ENCODE data around the gene FBXW11. TPM values are rescaled to one million over a fixed set of nuclear protein-coding genes. Genes with fewer than 3 reads are reported as not detected.

FBXW11 gene
- total RNA-seq, 1 experiment from 2014 or later, result 72.9 TPM

- Histone ChIP-seq H3K27me3 (ENCODE audit: low read length) (no peaks in the 10 kb centered on the region), H3K4me1 (ENCODE audit: low read length) (peaks cover 3% of the 10 kb centered on the region), H3K9ac (ENCODE audit: low read length) (no peak overlapping the region), H3K4me2 (ENCODE audit: low read depth, low read length, poor library complexity, severe bottlenecking) (no peak overlapping the region), H2AFZ (ENCODE audit: low read length) (no peak overlapping the region), H4K20me1 (ENCODE audit: insufficient read depth, low read depth, low read length) (no peaks in the 10 kb centered on the region), H3K9me2 (replicated peaks; ENCODE audit: insufficient read depth, low read length) (no peaks in the 10 kb centered on the region), H3K9me3 (ENCODE audit: low read length) (no peaks in the 10 kb centered on the region), H3K36me3 (ENCODE audit: insufficient read depth, low read length) (no peaks in the 10 kb centered on the region), H3K4me3 (ENCODE audit: low read length) (no peak overlapping the region), H3K79me2 (ENCODE audit: low read length) (no peaks in the 10 kb centered on the region), H3K27ac (ENCODE audit: low read length) (no peak overlapping the region)
- no peak for DNase-seq
Measured at GRCh38 chr5:171820561-171820960, 185.9 kb downstream of the FBXW11 start.

GRCh38 chr5:171816666-171817065, 189.8 kb downstream of the FBXW11 start:
- H4K20me1 ChIP-seq (ENCODE audit: insufficient read depth, low read depth, low read length), result no peaks in the 10 kb centered on the region
- no peak overlapping the region for H3K4me2 ChIP-seq (ENCODE audit: low read depth, low read length, poor library complexity, severe bottlenecking)
- peaks cover 6% of the 10 kb centered on the region for H3K4me1 ChIP-seq (ENCODE audit: low read length)
- no peaks in the 10 kb centered on the region for H3K36me3 ChIP-seq (ENCODE audit: insufficient read depth, low read length)
- no peak overlapping the region for H2AFZ ChIP-seq (ENCODE audit: low read length)
- H3K4me3 ChIP-seq (ENCODE audit: low read length), result no peak overlapping the region
- no peak overlapping the region for H3K9ac ChIP-seq (ENCODE audit: low read length)
- no peaks in the 10 kb centered on the region for H3K9me3 ChIP-seq (ENCODE audit: low read length)
- no peak overlapping the region for H3K27ac ChIP-seq (ENCODE audit: low read length)
- no peaks in the 10 kb centered on the region for H3K79me2 ChIP-seq (ENCODE audit: low read length)
- DNase-seq, result no peak
- H3K27me3 ChIP-seq (ENCODE audit: low read length), result no peaks in the 10 kb centered on the region
- no peaks in the 10 kb centered on the region for H3K9me2 ChIP-seq (replicated peaks; ENCODE audit: insufficient read depth, low read length)

GRCh38 chr5:171813813-171814490, 192.5 kb downstream of the FBXW11 start:
- H3K4me1 ChIP-seq (ENCODE audit: low read length), result peaks cover 6% of the 10 kb centered on the region
- no peak overlapping the region for H2AFZ ChIP-seq (ENCODE audit: low read length)
- H3K9me2 ChIP-seq (replicated peaks; ENCODE audit: insufficient read depth, low read length), result no peaks in the 10 kb centered on the region
- no peaks in the 10 kb centered on the region for H3K9me3 ChIP-seq (ENCODE audit: low read length)
- no peaks in the 10 kb centered on the region for H3K27me3 ChIP-seq (ENCODE audit: low read length)
- H3K4me2 ChIP-seq (ENCODE audit: low read depth, low read length, poor library complexity, severe bottlenecking), result no peak overlapping the region
- H3K36me3 ChIP-seq (ENCODE audit: insufficient read depth, low read length), result no peaks in the 10 kb centered on the region
- H3K27ac ChIP-seq (ENCODE audit: low read length), result no peak overlapping the region
- H3K4me3 ChIP-seq (ENCODE audit: low read length), result no peak overlapping the region
- H3K79me2 ChIP-seq (ENCODE audit: low read length), result no peaks in the 10 kb centered on the region
- H3K9ac ChIP-seq (ENCODE audit: low read length), result no peak overlapping the region
- H4K20me1 ChIP-seq (ENCODE audit: insufficient read depth, low read depth, low read length), result no peaks in the 10 kb centered on the region
- DNase-seq, result no peak

- Histone ChIP-seq H3K79me2 (ENCODE audit: low read length) (no peaks in the 10 kb centered on the region), H3K9ac (ENCODE audit: low read length) (no peak overlapping the region)
Measured at GRCh38 chr5:171813270-171813669, 193.2 kb downstream of the FBXW11 start.

More at GRCh38 chr5:171813270-171813669, 193.2 kb downstream of the FBXW11 start:
- Histone ChIP-seq H3K9me3 (ENCODE audit: low read length) (no peaks in the 10 kb centered on the region), H3K36me3 (ENCODE audit: insufficient read depth, low read length) (no peaks in the 10 kb centered on the region), H3K4me2 (ENCODE audit: low read depth, low read length, poor library complexity, severe bottlenecking) (no peak overlapping the region), H4K20me1 (ENCODE audit: insufficient read depth, low read depth, low read length) (no peaks in the 10 kb centered on the region), H2AFZ (ENCODE audit: low read length) (no peak overlapping the region), H3K27ac (ENCODE audit: low read length) (no peak overlapping the region), H3K4me1 (ENCODE audit: low read length) (peaks cover 6% of the 10 kb centered on the region), H3K9me2 (replicated peaks; ENCODE audit: insufficient read depth, low read length) (no peaks in the 10 kb centered on the region), H3K4me3 (ENCODE audit: low read length) (no peak overlapping the region), H3K27me3 (ENCODE audit: low read length) (no peaks in the 10 kb centered on the region)
- DNase-seq, result no peak

Other genes starting within 250 kb of the FBXW11 start
- not detected in 2 replicates for gene SMIM23, start 220.8 kb downstream of the FBXW11 start, total RNA-seq (2014; rRNA removed; shearing (Covaris generic); ENCODE audit: low replicate concordance)
- gene STK10, start 181.6 kb upstream of the FBXW11 start, total RNA-seq (2014; rRNA removed; shearing (Covaris generic); ENCODE audit: low replicate concordance), result 24.9 and 48.2 TPM in 2 replicates
- gene EFCAB9, start 187.5 kb upstream of the FBXW11 start, total RNA-seq (2014; rRNA removed; shearing (Covaris generic); ENCODE audit: low replicate concordance), result not detected in 2 replicates

Measured in Karpas-422 (cell line).